Glutamatergic neuron (in vitro differentiated cells): ENCODE measurements around the gene TRIM46. TPM values are rescaled to one million over a fixed set of nuclear protein-coding genes. Genes with fewer than 3 reads are reported as not detected.
"Not testable (repeated sequence)": the region's sequence is repeated elsewhere in the genome, so short reads cannot be mapped to it uniquely, and the experiment has no call there.

Experiments
- DNase-seq: peaks from one replicate; pipeline ENCODE4 v3.0.0; 2022
- H3K27ac Mint-ChIP-seq: one replicate; pipeline ENCODE4 v1.8.0; 2020; ENCODE audit warnings: mild to moderate bottlenecking, mixed read lengths, inconsistent platforms; ENCODE audit not compliant: unreplicated experiment
- H3K27me3 Mint-ChIP-seq: one replicate; pipeline ENCODE4 v1.8.0; 2020; ENCODE audit warnings: mild to moderate bottlenecking, moderate library complexity, mixed read lengths, inconsistent platforms; ENCODE audit not compliant: unreplicated experiment
- H3K36me3 Mint-ChIP-seq: one replicate; pipeline ENCODE4 v1.8.0; 2020; ENCODE audit warnings: mild to moderate bottlenecking, mixed read lengths, inconsistent platforms; ENCODE audit not compliant: unreplicated experiment
- H3K4me1 Mint-ChIP-seq: one replicate; pipeline ENCODE4 v1.8.0; 2020; ENCODE audit warnings: mild to moderate bottlenecking, low read depth, mixed read lengths, inconsistent platforms; ENCODE audit not compliant: unreplicated experiment
- H3K4me3 Mint-ChIP-seq: one replicate; pipeline ENCODE4 v1.8.0; 2020; ENCODE audit warnings: mild to moderate bottlenecking, mixed read lengths, inconsistent platforms; ENCODE audit not compliant: unreplicated experiment
- H3K9me3 Mint-ChIP-seq: one replicate; pipeline ENCODE4 v1.8.0; 2020; ENCODE audit warnings: mild to moderate bottlenecking, moderate library complexity, mixed read lengths, inconsistent platforms; ENCODE audit not compliant: unreplicated experiment
- total RNA-seq: library from RNA; stranded (reverse); fragmentation: NEBNext Ultra II Directional; extraction: Animal tissue kit (Norgen Biotek cat#: 25700); gene quantifications from one replicate; pipeline ENCODE4 v1.2.1, GENCODE V29; 2021; ENCODE audit not compliant: unreplicated experiment
- TF ChIP-seq, protein P1 (sequence below): fragments of 200-600 bp; sonication (generic); IDR thresholded peaks from one replicate; pipeline ENCODE4 v1.5.0; 2021; ENCODE audit not compliant: partially characterized antibody, unreplicated experiment

The TRIM46 gene
- total RNA-seq, 1 donor from 2014 or later, result 30.4 TPM

DNA sequence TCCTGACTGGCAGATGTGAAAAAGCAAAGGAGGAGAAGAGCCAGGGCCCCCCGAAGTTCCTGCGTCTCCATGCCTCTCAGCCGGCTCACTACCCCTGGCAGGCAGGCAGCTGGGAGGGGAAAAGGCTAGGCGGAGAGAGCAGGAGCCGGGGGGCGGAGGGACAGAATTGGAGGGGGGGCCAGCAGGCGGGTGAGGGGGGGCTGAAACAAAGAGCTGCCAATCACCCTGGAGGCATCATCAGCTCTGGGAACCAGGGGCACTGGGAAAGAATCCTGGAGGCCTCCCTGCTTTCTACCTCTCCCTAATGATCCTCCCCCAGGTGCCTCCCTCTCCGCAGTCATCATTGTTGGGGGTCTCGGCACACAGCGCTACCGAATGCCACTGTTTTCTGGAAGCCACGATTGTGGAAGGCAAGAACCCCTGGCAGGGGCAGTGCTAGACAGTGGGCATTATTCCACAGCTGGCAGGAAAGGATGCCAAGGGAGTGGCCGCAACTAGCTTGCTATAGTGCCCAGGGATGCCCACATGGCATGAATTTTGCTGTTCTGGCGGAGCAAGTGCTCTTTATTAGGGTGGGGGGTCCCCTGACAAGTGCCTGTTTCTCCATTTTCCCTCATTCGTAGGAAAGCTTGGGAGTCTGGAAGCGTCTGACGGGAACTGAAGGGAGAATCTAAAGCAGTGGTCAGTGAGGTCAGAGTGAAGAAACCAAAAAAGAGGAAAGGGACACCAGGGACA is 34.3 kb downstream of the TRIM46 start, which contains the start of gene THBS3:
THBS3 (minus strand) TSS at position 92 of the 735 bp plus-strand sequence; CDS start at position 71, 21 bp downstream.
- Mint-ChIP-seq H3K4me3 (peak within 1 kb of the TSS; percentile 90), H3K9me3 (peaks cover 25% of the 10 kb centered on the region), H3K27me3 (peaks cover 20% of the 10 kb centered on the region), H3K27ac (peak within 1 kb of the TSS; percentile 99), H3K36me3 (peaks cover 4% of the 10 kb centered on the region), H3K4me1 (peaks cover 14% of the 10 kb centered on the region)
- TF ChIP-seq, protein P1, sequence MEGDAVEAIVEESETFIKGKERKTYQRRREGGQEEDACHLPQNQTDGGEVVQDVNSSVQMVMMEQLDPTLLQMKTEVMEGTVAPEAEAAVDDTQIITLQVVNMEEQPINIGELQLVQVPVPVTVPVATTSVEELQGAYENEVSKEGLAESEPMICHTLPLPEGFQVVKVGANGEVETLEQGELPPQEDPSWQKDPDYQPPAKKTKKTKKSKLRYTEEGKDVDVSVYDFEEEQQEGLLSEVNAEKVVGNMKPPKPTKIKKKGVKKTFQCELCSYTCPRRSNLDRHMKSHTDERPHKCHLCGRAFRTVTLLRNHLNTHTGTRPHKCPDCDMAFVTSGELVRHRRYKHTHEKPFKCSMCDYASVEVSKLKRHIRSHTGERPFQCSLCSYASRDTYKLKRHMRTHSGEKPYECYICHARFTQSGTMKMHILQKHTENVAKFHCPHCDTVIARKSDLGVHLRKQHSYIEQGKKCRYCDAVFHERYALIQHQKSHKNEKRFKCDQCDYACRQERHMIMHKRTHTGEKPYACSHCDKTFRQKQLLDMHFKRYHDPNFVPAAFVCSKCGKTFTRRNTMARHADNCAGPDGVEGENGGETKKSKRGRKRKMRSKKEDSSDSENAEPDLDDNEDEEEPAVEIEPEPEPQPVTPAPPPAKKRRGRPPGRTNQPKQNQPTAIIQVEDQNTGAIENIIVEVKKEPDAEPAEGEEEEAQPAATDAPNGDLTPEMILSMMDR, result no peak
- DNase-seq, result peak; percentile 82

DNA sequence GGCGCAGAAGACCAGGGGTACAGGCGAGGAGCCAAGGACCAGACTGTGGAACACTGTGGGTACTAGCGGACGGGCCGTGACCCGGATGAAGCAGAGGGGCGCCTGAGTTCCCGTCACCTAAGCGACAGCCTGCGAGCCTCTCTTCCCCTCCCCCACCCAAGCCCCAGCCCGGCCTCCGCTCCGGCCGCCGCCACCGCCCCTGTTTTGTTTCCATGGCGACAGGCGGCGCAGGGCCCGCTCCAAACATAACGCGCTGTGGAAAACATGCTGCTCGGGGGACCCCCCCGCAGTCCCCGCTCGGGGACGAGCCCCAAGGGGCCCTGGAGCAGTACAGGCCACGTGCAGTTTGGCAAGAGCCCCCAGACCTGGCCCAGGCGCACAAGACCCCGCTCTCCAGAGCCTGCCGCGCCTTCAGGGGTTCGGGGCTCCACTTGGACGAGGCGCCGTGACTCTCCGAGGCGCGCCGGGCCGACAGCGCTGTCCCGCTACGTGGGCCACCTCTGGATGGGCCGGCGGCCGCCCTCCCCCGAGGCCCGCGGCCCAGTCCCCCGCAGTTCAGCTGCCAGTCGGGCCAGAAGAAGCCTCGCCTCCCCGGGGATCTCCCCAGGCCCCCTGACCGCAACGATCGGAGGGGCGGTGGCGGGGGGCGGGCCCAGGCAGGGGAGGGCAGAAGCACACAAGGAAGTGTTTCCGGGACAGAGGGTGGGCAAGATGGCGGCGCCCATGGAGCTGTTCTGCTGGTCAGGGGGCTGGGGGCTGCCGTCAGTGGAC is 35.1 kb downstream of the TRIM46 start, which contains the start of gene MTX1:
MTX1 (plus strand) TSS at position 155 of the 771 bp plus-strand sequence; CDS start at position 265, 110 bp downstream.
- Mint-ChIP-seq H3K36me3 (peaks cover 4% of the 10 kb centered on the region), H3K27me3 (peaks cover 20% of the 10 kb centered on the region), H3K27ac (peak within 1 kb of the TSS; percentile 99), H3K4me3 (peak within 1 kb of the TSS; percentile 90), H3K9me3 (peaks cover 25% of the 10 kb centered on the region), H3K4me1 (peaks cover 14% of the 10 kb centered on the region)
- peak; percentile 95 for DNase-seq
- TF ChIP-seq, protein P1, result no peak

DNA sequence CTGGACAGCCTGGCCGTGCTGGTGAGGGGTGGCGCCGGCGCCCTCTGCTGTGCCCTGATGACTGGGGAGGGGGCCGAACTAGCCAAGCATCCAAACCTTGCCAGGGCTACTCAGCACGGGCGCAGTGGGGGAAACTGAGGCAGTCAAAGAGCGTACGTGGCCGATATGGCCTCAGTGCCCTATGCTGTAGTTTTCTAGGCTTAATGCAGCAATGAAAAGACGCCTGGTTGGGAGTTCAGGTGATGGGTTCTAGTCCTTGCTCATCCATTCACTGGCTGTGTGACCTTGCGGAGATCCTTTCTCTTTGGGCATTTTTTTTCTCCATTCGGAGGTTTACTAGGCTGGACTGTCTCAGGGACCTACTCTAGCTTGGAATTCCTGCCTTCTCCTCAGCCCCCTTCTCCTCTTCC is 35.7 kb downstream of the TRIM46 start:
- peaks cover 4% of the 10 kb centered on the region for H3K36me3 Mint-ChIP-seq
- H3K27me3 Mint-ChIP-seq, result peaks cover 20% of the 10 kb centered on the region
- no peak for DNase-seq

DNA sequence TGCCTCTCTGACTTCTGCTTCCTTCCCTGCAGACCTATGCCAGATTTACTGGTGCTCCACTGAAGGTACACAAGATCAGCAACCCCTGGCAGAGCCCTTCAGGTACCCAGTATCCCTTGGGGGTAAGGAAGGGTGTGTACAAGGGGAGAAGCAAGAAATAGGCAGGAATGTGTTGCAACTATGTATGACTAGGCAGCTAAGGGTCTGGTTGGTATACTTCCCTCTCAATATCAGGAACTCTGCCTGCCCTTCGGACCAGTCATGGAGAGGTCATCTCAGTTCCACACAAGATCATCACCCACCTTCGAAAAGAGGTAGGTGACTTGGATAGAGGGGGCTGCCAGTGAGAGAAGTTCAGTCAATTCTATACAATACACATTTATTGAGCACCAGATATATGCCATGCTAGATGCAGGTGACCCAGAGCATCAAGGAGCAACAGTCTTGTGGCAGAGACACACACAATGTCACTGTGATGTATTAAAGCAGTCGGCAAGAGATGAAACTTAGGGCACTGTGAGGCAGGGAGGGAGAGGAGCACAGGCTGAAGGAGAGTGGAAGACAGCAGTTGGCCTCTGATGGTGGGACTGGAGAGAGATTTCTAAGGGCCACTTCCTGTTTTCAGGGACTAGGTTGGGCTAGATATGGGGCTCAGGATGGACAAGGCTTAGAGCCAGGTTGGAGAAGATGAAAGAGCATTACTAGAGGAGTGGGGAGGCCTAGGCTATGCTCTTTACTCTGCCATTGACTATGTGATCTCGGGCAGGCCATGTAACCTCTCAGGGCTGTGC is 36.9 kb downstream of the TRIM46 start:
- peaks cover 20% of the 10 kb centered on the region for H3K27me3 Mint-ChIP-seq
- H3K9me3 Mint-ChIP-seq, result peaks cover 26% of the 10 kb centered on the region
- H3K4me1 Mint-ChIP-seq, result peaks cover 13% of the 10 kb centered on the region
- peak overlapping the region; percentile 54 for H3K4me3 Mint-ChIP-seq
- H3K27ac Mint-ChIP-seq, result peak overlapping the region; percentile 6
- DNase-seq, result no peak
- H3K36me3 Mint-ChIP-seq, result peaks cover 4% of the 10 kb centered on the region
- TF ChIP-seq, protein P1, result no peak

More for the DNA sequence above, 35.7 kb downstream of the TRIM46 start:
- H3K9me3 Mint-ChIP-seq, result peaks cover 25% of the 10 kb centered on the region
- TF ChIP-seq, protein P1, result no peak
- peak overlapping the region; percentile 90 for H3K4me3 Mint-ChIP-seq
- peak overlapping the region; percentile 92 for H3K27ac Mint-ChIP-seq
- H3K4me1 Mint-ChIP-seq, result peaks cover 14% of the 10 kb centered on the region

DNA sequence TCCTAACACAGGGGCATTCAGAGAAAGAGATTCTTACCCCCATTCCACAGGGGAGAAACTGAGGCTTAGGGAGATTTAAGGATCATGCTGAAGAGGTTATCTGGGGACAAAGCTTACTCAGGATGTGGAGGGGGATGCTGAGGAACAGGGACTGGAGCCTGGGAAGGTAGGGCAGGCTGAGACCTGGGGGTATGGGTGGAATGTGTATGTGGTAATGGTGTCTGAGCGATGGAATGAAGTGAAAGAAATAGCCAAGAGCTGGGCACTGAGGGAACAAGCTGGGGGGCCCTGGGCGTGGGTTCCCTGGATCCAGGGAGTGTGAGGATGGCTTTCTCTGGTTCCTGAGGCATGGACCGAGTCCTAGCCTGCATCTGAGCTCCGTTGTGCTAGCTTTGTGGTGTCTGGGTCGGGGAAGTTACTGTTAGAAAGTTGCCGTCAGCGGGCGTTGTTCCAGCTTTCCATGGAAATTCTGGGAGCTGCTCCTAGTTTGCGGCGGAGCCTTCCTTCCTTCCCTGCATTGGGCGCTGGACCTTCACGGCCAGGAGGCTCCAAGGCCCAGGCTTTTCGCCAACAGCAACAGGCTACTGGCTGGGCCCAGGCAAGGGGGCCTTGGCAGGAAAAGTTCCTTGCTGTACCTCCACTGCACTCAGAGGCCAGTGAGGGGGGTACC is 37.9 kb downstream of the TRIM46 start:
- peaks cover 17% of the 10 kb centered on the region for H3K27me3 Mint-ChIP-seq
- not testable (repeated sequence) for H3K4me3 Mint-ChIP-seq, H3K27ac Mint-ChIP-seq, H3K4me1 Mint-ChIP-seq, DNase-seq, H3K36me3 Mint-ChIP-seq
- H3K9me3 Mint-ChIP-seq, result peaks cover 22% of the 10 kb centered on the region

DNA sequence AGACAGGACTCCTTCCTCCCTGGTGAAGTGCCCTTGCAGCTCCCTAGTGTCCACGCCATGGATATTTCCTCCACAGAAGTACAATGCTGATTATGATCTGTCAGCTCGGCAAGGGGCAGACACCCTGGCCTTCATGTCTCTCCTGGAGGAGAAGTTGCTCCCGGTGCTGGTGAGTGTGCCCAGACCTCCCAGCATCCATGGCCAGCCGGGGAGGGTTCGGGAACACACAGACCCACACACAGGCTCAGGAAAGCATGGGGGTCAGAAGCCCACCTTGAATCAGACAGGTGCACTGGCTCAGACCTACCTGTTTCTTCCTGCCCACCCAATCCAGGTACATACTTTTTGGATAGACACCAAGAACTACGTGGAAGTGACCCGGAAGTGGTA is 38.4 kb downstream of the TRIM46 start:
- peaks cover 12% of the 10 kb centered on the region for H3K27me3 Mint-ChIP-seq
- H3K4me3 Mint-ChIP-seq, DNase-seq, H3K27ac Mint-ChIP-seq, H3K4me1 Mint-ChIP-seq, H3K36me3 Mint-ChIP-seq: not testable (repeated sequence)
- peaks cover 18% of the 10 kb centered on the region for H3K9me3 Mint-ChIP-seq

DNA sequence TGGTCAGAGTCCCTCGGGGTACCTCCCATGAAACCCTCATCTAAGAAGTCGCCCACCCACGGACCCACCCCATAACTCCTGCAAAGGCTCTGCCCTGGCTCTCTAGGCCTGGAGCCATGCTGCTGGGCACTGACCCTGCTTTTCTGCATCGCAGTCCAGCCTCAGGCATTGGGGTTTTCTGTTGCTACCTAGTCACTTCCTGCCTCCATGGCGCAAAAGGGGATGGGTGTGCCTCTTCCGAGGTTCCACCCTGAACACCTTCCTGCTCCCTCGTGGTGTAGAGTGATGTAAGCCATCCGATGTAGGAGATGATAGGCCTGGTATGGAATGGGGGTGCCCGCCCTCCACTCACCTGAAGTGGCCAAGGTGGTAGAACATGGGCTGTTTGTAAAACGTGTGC is 41.1 kb downstream of the TRIM46 start:
- DNase-seq, H3K4me3 Mint-ChIP-seq, H3K36me3 Mint-ChIP-seq, H3K27ac Mint-ChIP-seq, H3K4me1 Mint-ChIP-seq, H3K27me3 Mint-ChIP-seq, H3K9me3 Mint-ChIP-seq: not testable (repeated sequence)
